ENCODE results near the gene ZYG11A. TPM values are rescaled to one million over a fixed set of nuclear protein-coding genes. Genes with fewer than 3 reads are reported as not detected.
"Not testable (repeated sequence)": the region's sequence is repeated elsewhere in the genome, so short reads cannot be mapped to it uniquely, and the experiment has no call there.

ZYG11A gene
- under 1 TPM in 3 of 6 donors, not detected in 3; 0.10 to 0.15 (median 0.10) TPM for total RNA-seq

GRCh38 chr1:52842643-52843310, at the start of gene ZYG11A:
Gene ZYG11A, plus strand, starts transcription at chr1:52842760. Its CDS starts 124 bp downstream, at chr1:52842884.
- Histone ChIP-seq H3K36me3 (no peaks in the 10 kb centered on the region), H3K9me3 (no peaks in the 10 kb centered on the region), H3K4me1 (peaks cover 9 to 13% (median 12%) of the 10 kb centered on the region in 4 donors), H3K27me3 (peaks cover 0 to 13% (median 8%) of the 10 kb centered on the region in 4 donors), H3K27ac (no peak within 1 kb of the TSS), H3K4me3 (peak within 1 kb of the TSS; percentile 4 to 50 (median 38))
- 3 to 12% methylated on average over 7 to 40 of the region's 88 CpGs for WGBS, 2 donors
- peak; percentile 40 to 96 for ATAC-seq (ENCODE audit: low FRiP score in 2 of 2)
- TF ChIP-seq POLR2A (IDR thresholded peaks at IDR 0.05) (no peak), CTCF (IDR thresholded peaks at IDR 0.05) (peak in 5 of 6 experiments; percentile 14 to 58 (median 34))
- DNase-seq = peak; percentile 24 to 93

- DNase-seq; ATAC-seq (ENCODE audit: low FRiP score in 2 of 2): not testable (repeated sequence)
Measured at GRCh38 chr1:52793717-52794116, 48.8 kb upstream of the ZYG11A start.

GRCh38 chr1:52795464-52795863, 47.1 kb upstream of the ZYG11A start:
- Histone ChIP-seq H3K27me3 (no peaks in the 10 kb centered on the region), H3K4me1 (no peaks in the 10 kb centered on the region), H3K9me3 (no peaks in the 10 kb centered on the region), H3K4me3 (no peak overlapping the region), H3K36me3 (peaks cover 0 to 45% (median 13%) of the 10 kb centered on the region in 4 donors), H3K27ac (no peak overlapping the region)
- no peak for TF ChIP-seq CTCF (IDR thresholded peaks at IDR 0.05)
- TF ChIP-seq POLR2A (IDR thresholded peaks at IDR 0.05) = no peak
- TF ChIP-seq POLR2AphosphoS5 (IDR thresholded peaks at IDR 0.05) = no peak
- TF ChIP-seq EP300 (IDR thresholded peaks at IDR 0.05) = no peak
- ATAC-seq (ENCODE audit: low FRiP score in 2 of 2) (no peak), DNase-seq (no peak)
- WGBS, 2 donors = 76 to 83% methylated on average over 3 of the region's 3 CpGs

More at GRCh38 chr1:52793717-52794116, 48.8 kb upstream of the ZYG11A start:
- H3K4me1 ChIP-seq, H3K9me3 ChIP-seq, H3K27ac ChIP-seq, H3K27me3 ChIP-seq, H3K4me3 ChIP-seq: not testable (repeated sequence)
- H3K36me3 ChIP-seq = peaks cover 0 to 54% (median 13%) of the 10 kb centered on the region in 4 donors
- WGBS, 2 donors = 75 to 79% methylated on average over 7 of the region's 7 CpGs

DNA sequence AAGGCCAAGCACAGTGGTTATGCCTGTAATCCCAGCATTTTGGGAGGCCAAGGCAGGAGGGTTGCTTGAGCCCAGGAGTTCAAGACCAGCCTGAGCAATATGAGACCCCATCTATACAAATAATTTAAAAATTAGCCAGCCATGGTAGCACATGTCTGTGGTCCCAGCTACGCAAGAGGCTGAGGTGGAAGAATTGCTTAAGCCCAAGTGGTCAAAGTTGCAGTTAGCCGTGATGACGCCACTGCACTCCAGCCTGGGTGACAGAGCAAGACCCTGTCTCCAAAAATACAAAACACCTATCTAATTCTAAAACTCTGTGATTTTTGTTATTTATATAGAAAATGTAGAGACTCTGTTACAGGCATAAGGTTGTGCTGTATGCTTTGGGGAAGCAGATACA, 44.2 kb upstream of the ZYG11A start:
- H3K27ac ChIP-seq = no peak overlapping the region

GRCh38 chr1:52801011-52801410, 41.5 kb upstream of the ZYG11A start:
- Histone ChIP-seq H3K36me3 (peaks cover 5 to 63% (median 23%) of the 10 kb centered on the region in 4 donors), H3K4me1 (no peaks in the 10 kb centered on the region), H3K27ac (no peak overlapping the region), H3K9me3 (no peaks in the 10 kb centered on the region), H3K27me3 (no peaks in the 10 kb centered on the region), H3K4me3 (no peak overlapping the region)
- no peak for DNase-seq
- TF ChIP-seq POLR2A (IDR thresholded peaks at IDR 0.05) (no peak), CTCF (IDR thresholded peaks at IDR 0.05) (no peak), POLR2AphosphoS5 (IDR thresholded peaks at IDR 0.05) (no peak), EP300 (IDR thresholded peaks at IDR 0.05) (no peak)
- ATAC-seq (ENCODE audit: low FRiP score in 2 of 2) = no peak

More for the DNA sequence above, 44.2 kb upstream of the ZYG11A start:
- no peaks in the 10 kb centered on the region for H3K9me3 ChIP-seq
- H3K4me1 ChIP-seq = no peaks in the 10 kb centered on the region
- no peak for TF ChIP-seq POLR2AphosphoS5 (IDR thresholded peaks at IDR 0.05)
- TF ChIP-seq EP300 (IDR thresholded peaks at IDR 0.05) = no peak
- no peak for TF ChIP-seq CTCF (IDR thresholded peaks at IDR 0.05)
- TF ChIP-seq POLR2A (IDR thresholded peaks at IDR 0.05) = no peak
- ATAC-seq (ENCODE audit: low FRiP score in 2 of 2) (no peak), DNase-seq (no peak)
- no peak overlapping the region for H3K4me3 ChIP-seq
- H3K36me3 ChIP-seq = peaks cover 5 to 51% (median 15%) of the 10 kb centered on the region in 4 donors
- WGBS, 2 donors = 76 to 90% methylated on average over 3 of the region's 3 CpGs
- no peaks in the 10 kb centered on the region for H3K27me3 ChIP-seq

- not testable (repeated sequence) for ATAC-seq (ENCODE audit: low FRiP score in 2 of 2); H3K27me3 ChIP-seq; H3K4me3 ChIP-seq; H3K4me1 ChIP-seq; DNase-seq; H3K27ac ChIP-seq; H3K9me3 ChIP-seq
- 65% methylated on average over 3 of the region's 3 CpGs for WGBS, 2 donors
- peaks cover 5 to 57% (median 10%) of the 10 kb centered on the region in 4 donors for H3K36me3 ChIP-seq
Measured at GRCh38 chr1:52804083-52804482, 38.5 kb upstream of the ZYG11A start.
